Erythroblast (primary cell): ENCODE results near the gene CIZ1.

Experiments
- GATA1 ChIP-seq: IDR thresholded peaks from 2 replicates; pipeline ENCODE4 v1.6.1; 2011; ENCODE audit warnings: low read depth, mild to moderate bottlenecking, control low read depth, low read length, moderate library complexity
- POLR2A ChIP-seq: IDR thresholded peaks from 2 replicates; pipeline ENCODE4 v1.6.1; 2011; ENCODE audit warnings: mild to moderate bottlenecking, low read length

DNA sequence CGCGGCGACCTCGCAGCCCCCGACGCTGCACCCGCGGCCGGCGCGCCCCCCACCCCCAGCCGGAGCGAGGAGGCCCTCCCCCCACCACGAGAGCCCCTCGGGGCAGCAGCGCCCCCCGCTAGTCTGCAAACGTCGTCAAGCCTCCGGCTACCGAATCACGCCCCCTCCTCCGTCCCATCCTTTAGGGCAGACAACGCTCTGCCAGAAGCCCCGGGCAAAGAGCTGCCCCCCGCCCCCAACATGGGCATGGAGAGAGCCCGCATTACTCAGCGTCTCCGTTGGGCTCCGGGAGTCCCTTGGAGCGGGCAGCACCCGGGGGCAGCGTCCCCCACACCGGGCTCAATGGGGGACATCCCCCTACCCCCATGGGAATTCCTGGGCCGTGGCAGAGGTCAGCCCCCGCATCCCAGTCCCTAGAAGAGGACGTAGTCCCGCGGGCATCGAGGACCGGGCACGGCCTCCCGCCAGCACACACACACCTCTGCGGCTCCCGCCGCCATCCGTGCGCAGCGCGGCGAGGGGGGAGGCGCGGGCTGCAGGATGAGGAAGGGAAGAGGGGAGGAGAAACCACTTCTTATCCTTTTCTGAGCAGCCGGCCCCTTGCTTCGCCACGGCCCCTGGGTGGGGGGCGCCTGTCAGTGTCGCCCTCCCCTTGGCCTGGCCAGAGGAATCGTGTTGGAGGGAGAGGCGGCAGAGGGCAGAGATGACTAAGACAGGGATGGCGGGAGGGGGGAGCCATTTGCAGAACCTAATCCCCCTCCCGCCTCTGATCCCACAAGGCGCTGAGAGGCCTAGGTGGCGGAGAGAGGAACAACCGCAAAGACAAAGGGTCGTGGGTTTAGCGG is 12.6 kb upstream of the CIZ1 start:
- TF ChIP-seq POLR2A (no peak), GATA1 (no peak)
